Stimulated activated naive B cell treated with anti-CD40 and anti-IgM and Interleukin-4, amounts not matched to agents 10 μg/mL and 1 μg/mL and 100 μg/mL, for 72 hours (primary cell): ENCODE measurements around the gene TAOK3.
"Not testable (repeated sequence)": the region's sequence is repeated elsewhere in the genome, so short reads cannot be mapped to it uniquely, and the experiment has no call there.

Source experiments
- ATAC-seq, 2 donors: fragments of 150-1000 bp; cut with Tn5 transposase; replicated peaks; 2 replicates each; pipeline ENCODE4 v1.10.0; 2021; ENCODE audit warnings: moderate library complexity in 1 of 2
- DNase-seq: peaks from one replicate; pipeline ENCODE4 v3.0.0; 2021
- H3K27ac Mint-ChIP-seq: one replicate; pipeline ENCODE4 v1.8.0; 2022; ENCODE audit warnings: mild to moderate bottlenecking, mixed read lengths
- H3K27me3 Mint-ChIP-seq, 2 donors: one replicate each; pipeline ENCODE4 v1.8.0; 2022; ENCODE audit warnings: mixed read lengths in 2 of 2
- H3K36me3 Mint-ChIP-seq, 2 donors: one replicate each; pipeline ENCODE4 v1.8.0; 2022; ENCODE audit warnings: mixed read lengths in 2 of 2, mild to moderate bottlenecking in 1 of 2
- H3K4me1 Mint-ChIP-seq, 2 donors: one replicate each; pipeline ENCODE4 v1.8.0; 2022; ENCODE audit warnings: mixed read lengths in 2 of 2, mild to moderate bottlenecking in 1 of 2
- H3K4me3 Mint-ChIP-seq, 2 donors: one replicate each; pipeline ENCODE4 v1.8.0; 2022; ENCODE audit warnings: mild to moderate bottlenecking in 2 of 2, mixed read lengths in 2 of 2, moderate library complexity in 1 of 2
- H3K9me3 Mint-ChIP-seq, 2 donors: one replicate each; pipeline ENCODE4 v1.8.0; 2022; ENCODE audit warnings: mixed read lengths in 2 of 2, mild to moderate bottlenecking in 1 of 2

Gene TAOK3

DNA sequence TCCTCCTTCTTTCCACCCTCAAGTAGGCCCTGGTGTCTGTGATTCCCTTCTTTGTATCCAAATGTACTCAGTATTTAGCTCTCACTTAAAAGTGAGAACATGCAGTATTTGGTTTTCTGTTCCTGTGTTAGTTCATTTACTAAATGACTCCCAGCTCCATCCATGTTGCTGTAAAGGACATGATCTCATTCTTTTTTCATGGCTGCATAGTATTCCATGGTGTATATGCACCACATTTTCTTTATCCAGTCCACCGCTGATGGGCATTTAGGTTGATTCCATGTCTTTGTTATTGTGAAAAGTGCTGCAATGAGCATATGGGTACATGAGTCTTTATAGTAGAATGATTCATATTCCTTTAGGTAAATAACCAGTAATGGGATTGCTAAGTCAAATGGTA is 94.4 kb downstream of the TAOK3 start:
- H3K36me3 Mint-ChIP-seq, result peaks cover 23 to 40% of the 10 kb centered on the region in 2 donors
- not testable (repeated sequence) for H3K27me3 Mint-ChIP-seq, ATAC-seq, H3K9me3 Mint-ChIP-seq, DNase-seq, H3K27ac Mint-ChIP-seq, H3K4me3 Mint-ChIP-seq
- peaks cover 17 to 21% of the 10 kb centered on the region in 2 donors for H3K4me1 Mint-ChIP-seq

DNA sequence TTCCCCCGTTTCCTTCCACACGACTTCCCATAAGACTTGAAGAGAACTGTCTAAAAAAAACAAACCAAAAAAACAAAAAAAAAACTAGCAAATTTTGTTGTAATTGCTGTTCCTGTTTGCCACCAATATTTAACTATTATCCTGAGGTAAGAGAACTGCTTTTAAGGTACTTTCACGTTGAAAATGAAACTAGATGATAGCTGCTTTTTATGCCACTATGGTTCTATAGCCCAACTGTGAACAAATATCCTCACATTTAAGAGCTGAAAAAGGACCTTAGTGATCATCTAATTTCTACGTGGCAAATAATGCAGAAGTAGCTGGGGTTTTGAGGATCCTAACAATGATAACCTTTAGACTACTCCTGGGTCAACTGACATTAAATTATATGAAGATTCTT is 98.6 kb downstream of the TAOK3 start:
- H3K4me3 Mint-ChIP-seq, result peak overlapping the region in 1 of 2 donors; percentile 63
- peaks cover 0 to 3% of the 10 kb centered on the region in 2 donors for H3K9me3 Mint-ChIP-seq
- no peaks in the 10 kb centered on the region for H3K27me3 Mint-ChIP-seq
- DNase-seq, result no peak
- H3K27ac Mint-ChIP-seq, result peak overlapping the region; percentile 61
- peaks cover 14 to 29% of the 10 kb centered on the region in 2 donors for H3K36me3 Mint-ChIP-seq
- H3K4me1 Mint-ChIP-seq, result peaks cover 19 to 30% of the 10 kb centered on the region in 2 donors
- ATAC-seq, result no peak

DNA sequence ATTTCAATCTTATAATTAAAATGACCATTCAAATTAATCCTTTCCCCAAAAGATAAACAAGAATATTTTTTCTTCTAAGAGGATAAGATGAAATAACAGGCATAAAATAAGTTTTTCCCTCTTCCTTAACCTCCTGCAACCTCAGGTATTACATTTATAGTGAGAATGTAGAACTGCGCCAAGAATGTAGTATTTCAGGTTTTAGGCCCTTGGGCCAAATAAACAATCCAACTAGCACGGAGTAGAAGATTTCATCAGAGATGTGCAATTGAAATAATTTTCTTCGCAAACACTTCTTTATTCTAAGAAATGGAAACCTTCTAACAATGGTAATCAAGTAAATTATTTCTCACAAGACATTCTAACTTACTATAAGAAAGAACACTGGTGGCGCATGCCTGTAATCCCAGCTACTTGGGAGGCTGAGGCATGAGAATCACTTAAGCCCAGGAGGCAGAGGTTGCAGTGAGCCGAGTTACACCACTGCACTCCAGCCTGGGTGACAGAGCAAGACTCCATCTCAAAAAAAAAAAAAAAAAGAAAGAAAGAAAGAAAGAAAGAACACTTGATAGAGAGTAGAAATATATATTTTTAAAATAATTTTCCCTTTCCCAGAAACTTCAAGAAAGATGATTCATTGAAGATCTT is 100.8 kb downstream of the TAOK3 start:
- H3K36me3 Mint-ChIP-seq, result peaks cover 11 to 24% of the 10 kb centered on the region in 2 donors
- H3K27me3 Mint-ChIP-seq, result no peaks in the 10 kb centered on the region
- H3K9me3 Mint-ChIP-seq, result no peaks in the 10 kb centered on the region
- DNase-seq (no peak), ATAC-seq (no peak)
- H3K4me3 Mint-ChIP-seq, result no peak overlapping the region
- H3K4me1 Mint-ChIP-seq, result peaks cover 20 to 40% of the 10 kb centered on the region in 2 donors
- peak overlapping the region; percentile 79 for H3K27ac Mint-ChIP-seq

- peaks cover 19 to 37% of the 10 kb centered on the region in 2 donors for H3K4me1 Mint-ChIP-seq
- no peaks in the 10 kb centered on the region for H3K9me3 Mint-ChIP-seq
- DNase-seq (no peak), ATAC-seq (no peak)
- peaks cover 11 to 22% of the 10 kb centered on the region in 2 donors for H3K36me3 Mint-ChIP-seq
- no peak overlapping the region for H3K4me3 Mint-ChIP-seq
- no peaks in the 10 kb centered on the region for H3K27me3 Mint-ChIP-seq
- H3K27ac Mint-ChIP-seq, result no peak overlapping the region
These were observed 101.5 kb downstream of the TAOK3 start for GRCh38 chr12:118271183-118271582.

DNA sequence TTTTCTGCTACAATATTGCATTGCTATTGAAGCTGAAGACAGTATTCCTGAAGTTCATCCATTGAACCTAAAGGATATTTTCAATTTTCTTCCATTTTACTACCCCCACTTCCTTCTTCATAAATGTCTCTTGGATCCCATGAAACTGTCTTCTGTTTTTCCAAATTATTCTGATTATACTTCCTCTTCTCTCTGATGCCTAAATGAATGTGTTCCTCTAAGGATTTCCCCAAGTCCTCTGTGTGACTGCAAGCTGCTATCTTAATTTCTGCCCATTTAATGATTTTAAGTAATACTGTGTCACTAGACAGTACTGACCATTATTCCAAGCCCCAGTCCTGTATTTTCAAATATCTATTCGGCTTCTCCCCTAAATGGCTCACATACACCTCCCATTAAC is 102.9 kb downstream of the TAOK3 start:
- no peak for DNase-seq
- Mint-ChIP-seq H3K4me3 (no peak overlapping the region), H3K27ac (peak overlapping the region; percentile 3), H3K36me3 (peaks cover 13 to 21% of the 10 kb centered on the region in 2 donors), H3K4me1 (peaks cover 13 to 29% of the 10 kb centered on the region in 2 donors), H3K27me3 (no peaks in the 10 kb centered on the region), H3K9me3 (no peaks in the 10 kb centered on the region)
- ATAC-seq, result no peak

DNA sequence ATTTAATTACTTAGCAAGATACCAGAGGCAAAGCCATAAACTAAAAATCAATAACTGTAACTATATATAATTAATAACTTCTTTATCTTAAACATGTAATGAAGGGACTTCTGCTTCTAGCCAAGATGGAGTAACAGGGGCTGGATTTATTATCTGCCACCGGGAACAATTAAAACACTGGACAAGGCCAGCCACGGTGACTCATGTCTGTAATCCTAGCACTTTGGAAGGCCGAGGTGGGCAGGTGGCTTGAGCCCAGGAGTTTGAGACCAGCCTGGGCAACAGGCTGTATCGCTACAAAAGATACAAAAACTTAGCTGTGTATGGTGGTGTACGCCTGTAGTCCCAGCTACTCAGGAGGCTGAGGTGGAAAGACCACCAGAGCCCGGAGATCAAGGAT is 113.6 kb downstream of the TAOK3 start:
- no peaks in the 10 kb centered on the region for H3K27me3 Mint-ChIP-seq
- no peak for DNase-seq
- H3K9me3 Mint-ChIP-seq, result peaks cover 0 to 2% of the 10 kb centered on the region in 2 donors
- no peak for ATAC-seq
- no peak overlapping the region for H3K4me3 Mint-ChIP-seq
- peaks cover 8 to 10% of the 10 kb centered on the region in 2 donors for H3K4me1 Mint-ChIP-seq
- no peak overlapping the region for H3K27ac Mint-ChIP-seq
- peaks cover 37 to 57% of the 10 kb centered on the region in 2 donors for H3K36me3 Mint-ChIP-seq

- ATAC-seq (no peak), DNase-seq (no peak)
- no peak overlapping the region for H3K27ac Mint-ChIP-seq
- no peak overlapping the region for H3K4me3 Mint-ChIP-seq
- peaks cover 0 to 2% of the 10 kb centered on the region in 2 donors for H3K9me3 Mint-ChIP-seq
- H3K36me3 Mint-ChIP-seq, result peaks cover 31 to 48% of the 10 kb centered on the region in 2 donors
- H3K27me3 Mint-ChIP-seq, result no peaks in the 10 kb centered on the region
- peaks cover 5 to 8% of the 10 kb centered on the region in 2 donors for H3K4me1 Mint-ChIP-seq
These were observed 116.4 kb downstream of the TAOK3 start for GRCh38 chr12:118256352-118256751.

DNA sequence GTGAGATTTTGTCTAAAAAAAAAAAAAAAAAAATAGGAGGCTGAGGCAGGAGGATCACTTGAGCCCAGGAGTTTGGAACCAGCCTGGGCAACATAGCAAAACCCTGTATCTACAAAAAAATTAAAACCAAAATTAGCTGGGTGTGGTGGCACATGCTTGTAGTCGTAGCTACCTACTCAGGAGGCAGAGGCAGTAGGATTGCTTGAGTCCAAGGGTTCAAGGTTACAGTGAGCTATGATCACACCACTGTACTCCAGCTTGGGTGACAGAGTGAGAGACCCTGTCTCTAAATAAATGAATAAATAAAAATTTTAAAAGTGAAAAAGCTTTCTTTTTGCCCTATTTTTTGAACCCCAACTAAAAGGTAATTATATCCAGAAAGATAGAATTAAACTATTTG is 123.2 kb downstream of the TAOK3 start:
- Mint-ChIP-seq H3K9me3 (no peaks in the 10 kb centered on the region), H3K27me3 (no peaks in the 10 kb centered on the region), H3K4me3 (no peak overlapping the region), H3K27ac (no peak overlapping the region), H3K4me1 (peaks cover 0 to 1% of the 10 kb centered on the region in 2 donors), H3K36me3 (peaks cover 8 to 22% of the 10 kb centered on the region in 2 donors)
- ATAC-seq, result no peak
- no peak for DNase-seq

DNA sequence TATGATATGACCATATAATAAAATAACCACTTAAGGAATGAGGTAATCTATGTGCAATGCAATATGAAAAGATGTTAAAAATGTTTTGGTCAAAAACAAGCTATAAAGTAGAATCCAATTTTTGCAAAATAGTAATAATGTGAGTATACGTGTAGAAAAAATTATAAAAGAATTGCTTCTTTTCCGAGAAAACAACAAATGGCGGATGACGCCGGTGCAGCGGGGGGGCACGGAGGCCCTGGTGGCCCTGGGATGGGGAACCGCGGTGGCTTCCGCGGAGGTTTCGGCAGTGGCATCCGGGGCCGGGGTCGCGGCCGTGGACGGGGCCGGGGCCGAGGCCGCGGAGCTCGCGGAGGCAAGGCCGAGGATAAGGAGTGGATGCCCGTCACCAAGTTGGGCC is 126.8 kb downstream of the TAOK3 start:
- not testable (repeated sequence) for H3K27ac Mint-ChIP-seq, H3K9me3 Mint-ChIP-seq, H3K4me1 Mint-ChIP-seq, H3K4me3 Mint-ChIP-seq, H3K27me3 Mint-ChIP-seq, DNase-seq, ATAC-seq
- H3K36me3 Mint-ChIP-seq, result peaks cover 9 to 11% of the 10 kb centered on the region in 2 donors

- ATAC-seq (peak; percentile 74 to 75), DNase-seq (no peak)
- peaks cover 19 to 41% of the 10 kb centered on the region in 2 donors for H3K4me1 Mint-ChIP-seq
- peaks cover 26 to 32% of the 10 kb centered on the region in 2 donors for H3K36me3 Mint-ChIP-seq
- H3K27me3 Mint-ChIP-seq, result no peaks in the 10 kb centered on the region
- no peaks in the 10 kb centered on the region for H3K9me3 Mint-ChIP-seq
- H3K27ac Mint-ChIP-seq, result peak overlapping the region; percentile 81
- H3K4me3 Mint-ChIP-seq, result no peak overlapping the region
These were observed 133.8 kb downstream of the TAOK3 start for GRCh38 chr12:118238888-118239287.

GRCh38 chr12:118237908-118238307 is 134.8 kb downstream of the TAOK3 start:
- no peak for ATAC-seq
- Mint-ChIP-seq H3K36me3 (peaks cover 28 to 35% of the 10 kb centered on the region in 2 donors), H3K27me3 (no peaks in the 10 kb centered on the region), H3K4me3 (no peak overlapping the region), H3K27ac (peak overlapping the region; percentile 5), H3K4me1 (peaks cover 19 to 41% of the 10 kb centered on the region in 2 donors), H3K9me3 (no peaks in the 10 kb centered on the region)
- DNase-seq, result no peak

DNA sequence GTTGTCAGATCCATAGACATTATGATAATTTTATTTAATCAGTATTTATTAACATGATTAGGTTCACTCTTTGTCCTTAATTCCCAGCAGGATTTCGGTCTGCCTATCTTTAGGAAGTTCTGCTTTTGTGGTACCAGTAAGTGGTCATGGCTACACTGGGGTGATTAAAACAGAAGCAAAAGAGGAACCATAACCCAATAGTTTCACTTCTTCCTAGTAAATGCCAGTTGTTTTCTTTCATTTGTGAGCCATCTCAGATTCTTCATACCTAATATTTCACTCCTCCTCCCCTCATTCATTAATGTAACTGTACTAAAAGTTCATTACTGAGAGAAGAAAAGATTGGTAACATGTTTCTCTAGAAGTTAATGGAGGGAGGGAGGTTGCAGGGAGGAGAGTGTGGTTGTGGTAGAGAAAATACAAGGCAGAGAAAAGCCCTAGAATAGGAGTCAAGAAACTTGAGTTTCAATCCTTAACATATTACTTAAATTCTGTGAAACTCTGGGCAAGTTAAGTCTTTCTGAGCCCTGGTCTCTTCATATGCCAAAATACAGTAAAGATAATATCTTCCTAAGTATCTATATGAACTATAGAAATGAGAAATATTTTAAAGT is 135.5 kb downstream of the TAOK3 start:
- no peaks in the 10 kb centered on the region for H3K9me3 Mint-ChIP-seq
- H3K27ac Mint-ChIP-seq, result peak overlapping the region; percentile 52
- peaks cover 26 to 35% of the 10 kb centered on the region in 2 donors for H3K36me3 Mint-ChIP-seq
- DNase-seq (no peak), ATAC-seq (peak; percentile 97 to 98)
- H3K4me1 Mint-ChIP-seq, result peaks cover 19 to 41% of the 10 kb centered on the region in 2 donors
- peak overlapping the region; percentile 24 to 42 for H3K4me3 Mint-ChIP-seq
- no peaks in the 10 kb centered on the region for H3K27me3 Mint-ChIP-seq

DNA sequence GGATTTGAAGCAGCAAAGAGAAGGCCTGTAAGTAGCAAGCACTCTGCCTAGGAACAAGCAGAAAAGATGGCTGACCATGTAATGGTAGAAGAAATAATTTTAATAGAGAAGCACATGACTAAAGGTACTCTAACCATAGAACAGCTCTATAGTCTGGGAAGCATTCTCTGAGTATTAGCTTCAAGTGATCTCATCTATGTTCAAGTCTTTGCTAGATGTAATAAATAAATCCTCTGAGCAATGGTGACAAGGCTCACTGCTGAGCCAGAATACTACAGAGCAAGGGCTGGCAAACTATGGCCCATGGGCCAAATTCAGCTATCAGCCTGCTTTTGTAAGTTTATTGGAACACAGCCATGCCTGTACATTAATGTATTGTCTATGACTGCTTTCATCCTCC is 152.0 kb downstream of the TAOK3 start:
- Mint-ChIP-seq H3K27ac (no peak overlapping the region), H3K27me3 (no peaks in the 10 kb centered on the region), H3K4me1 (peaks cover 10 to 17% of the 10 kb centered on the region in 2 donors), H3K9me3 (peaks cover 2 to 4% of the 10 kb centered on the region in 2 donors), H3K4me3 (no peak overlapping the region), H3K36me3 (peaks cover 33 to 35% of the 10 kb centered on the region in 2 donors)
- no peak for ATAC-seq
- DNase-seq, result no peak

GRCh38 chr12:118219772-118220171 is 152.9 kb downstream of the TAOK3 start:
- Mint-ChIP-seq H3K4me3 (peak overlapping the region; percentile 45 to 56), H3K9me3 (peaks cover 2 to 4% of the 10 kb centered on the region in 2 donors), H3K27ac (peak overlapping the region; percentile 63), H3K27me3 (no peaks in the 10 kb centered on the region), H3K4me1 (peaks cover 10 to 17% of the 10 kb centered on the region in 2 donors), H3K36me3 (peaks cover 35 to 39% of the 10 kb centered on the region in 2 donors)
- no peak for DNase-seq
- ATAC-seq, result no peak

GRCh38 chr12:118219106-118219505 is 153.6 kb downstream of the TAOK3 start:
- no peaks in the 10 kb centered on the region for H3K27me3 Mint-ChIP-seq
- H3K27ac Mint-ChIP-seq, result no peak overlapping the region
- ATAC-seq (no peak), DNase-seq (no peak)
- peaks cover 10 to 17% of the 10 kb centered on the region in 2 donors for H3K4me1 Mint-ChIP-seq
- no peak overlapping the region for H3K4me3 Mint-ChIP-seq
- H3K9me3 Mint-ChIP-seq, result peaks cover 2 to 4% of the 10 kb centered on the region in 2 donors
- peaks cover 34 to 35% of the 10 kb centered on the region in 2 donors for H3K36me3 Mint-ChIP-seq
